Osteocyte (in vitro differentiated cells): Measurements from ENCODE around the gene ADAP1. TPM values are rescaled to one million over a fixed set of nuclear protein-coding genes. Genes with fewer than 3 reads are reported as not detected.

Experiments used
- DNase-seq: peaks from one replicate; pipeline ENCODE4 v3.0.0; 2021; ENCODE audit warnings: mixed read lengths; ENCODE audit not compliant: unreplicated experiment; ENCODE audit errors: extremely low spot score
- H3K27ac Mint-ChIP-seq: one replicate; pipeline ENCODE4 v1.8.0; 2021; ENCODE audit warnings: mild to moderate bottlenecking, mixed read lengths; ENCODE audit not compliant: unreplicated experiment
- H3K27me3 Mint-ChIP-seq: one replicate; pipeline ENCODE4 v1.8.0; 2021; ENCODE audit warnings: mixed read lengths; ENCODE audit not compliant: unreplicated experiment
- H3K36me3 Mint-ChIP-seq: one replicate; pipeline ENCODE4 v1.8.0; 2021; ENCODE audit warnings: mixed read lengths; ENCODE audit not compliant: unreplicated experiment
- H3K4me1 Mint-ChIP-seq: one replicate; pipeline ENCODE4 v1.8.0; 2021; ENCODE audit warnings: mixed read lengths; ENCODE audit not compliant: unreplicated experiment
- H3K4me3 Mint-ChIP-seq: one replicate; pipeline ENCODE4 v1.8.0; 2021; ENCODE audit warnings: mild to moderate bottlenecking, moderate library complexity, mixed read lengths; ENCODE audit not compliant: unreplicated experiment
- H3K9me3 Mint-ChIP-seq: one replicate; pipeline ENCODE4 v1.8.0; 2021; ENCODE audit warnings: mixed read lengths; ENCODE audit not compliant: unreplicated experiment
- total RNA-seq: library from RNA; stranded (reverse); gene quantifications from 2 replicates; pipeline ENCODE4 v1.2.1, GENCODE V29; 2021
- TF ChIP-seq, protein P1 (sequence below): fragments of 200-600 bp; sonication (generic); IDR thresholded peaks from 2 replicates; pipeline ENCODE4 v1.5.0; 2021; ENCODE audit warnings: antibody characterized with exemption, mild to moderate bottlenecking, moderate library complexity

Gene ADAP1
- total RNA-seq, 1 donor from 2014 or later: 5.8 TPM

DNA sequence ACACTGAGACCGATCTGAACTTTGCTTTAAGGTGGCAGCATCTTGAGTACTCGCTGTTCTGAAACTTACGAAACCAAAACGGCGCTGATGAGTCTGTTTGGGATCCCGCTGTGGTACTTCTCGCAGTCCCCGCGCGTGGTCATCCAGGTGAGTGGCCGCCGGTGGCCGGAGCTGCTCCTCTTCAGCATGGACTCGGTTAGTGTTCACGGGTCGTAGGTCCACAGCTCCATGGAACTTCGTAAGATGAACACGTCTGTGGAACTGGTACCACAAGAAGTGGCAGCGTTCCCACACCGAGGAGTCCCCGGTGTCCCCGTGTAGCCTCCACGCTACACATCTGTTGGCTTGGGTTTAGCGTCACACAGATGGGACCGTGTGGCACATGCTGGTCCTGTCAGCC is 88.6 kb downstream of the ADAP1 start:
- Mint-ChIP-seq H3K4me3 (no peak overlapping the region), H3K9me3 (no peaks in the 10 kb centered on the region), H3K27ac (no peak overlapping the region), H3K27me3 (no peaks in the 10 kb centered on the region), H3K4me1 (peaks cover 11% of the 10 kb centered on the region), H3K36me3 (peaks cover 56% of the 10 kb centered on the region)
- TF ChIP-seq, protein P1, sequence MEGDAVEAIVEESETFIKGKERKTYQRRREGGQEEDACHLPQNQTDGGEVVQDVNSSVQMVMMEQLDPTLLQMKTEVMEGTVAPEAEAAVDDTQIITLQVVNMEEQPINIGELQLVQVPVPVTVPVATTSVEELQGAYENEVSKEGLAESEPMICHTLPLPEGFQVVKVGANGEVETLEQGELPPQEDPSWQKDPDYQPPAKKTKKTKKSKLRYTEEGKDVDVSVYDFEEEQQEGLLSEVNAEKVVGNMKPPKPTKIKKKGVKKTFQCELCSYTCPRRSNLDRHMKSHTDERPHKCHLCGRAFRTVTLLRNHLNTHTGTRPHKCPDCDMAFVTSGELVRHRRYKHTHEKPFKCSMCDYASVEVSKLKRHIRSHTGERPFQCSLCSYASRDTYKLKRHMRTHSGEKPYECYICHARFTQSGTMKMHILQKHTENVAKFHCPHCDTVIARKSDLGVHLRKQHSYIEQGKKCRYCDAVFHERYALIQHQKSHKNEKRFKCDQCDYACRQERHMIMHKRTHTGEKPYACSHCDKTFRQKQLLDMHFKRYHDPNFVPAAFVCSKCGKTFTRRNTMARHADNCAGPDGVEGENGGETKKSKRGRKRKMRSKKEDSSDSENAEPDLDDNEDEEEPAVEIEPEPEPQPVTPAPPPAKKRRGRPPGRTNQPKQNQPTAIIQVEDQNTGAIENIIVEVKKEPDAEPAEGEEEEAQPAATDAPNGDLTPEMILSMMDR: no peak
- no peak for DNase-seq

DNA sequence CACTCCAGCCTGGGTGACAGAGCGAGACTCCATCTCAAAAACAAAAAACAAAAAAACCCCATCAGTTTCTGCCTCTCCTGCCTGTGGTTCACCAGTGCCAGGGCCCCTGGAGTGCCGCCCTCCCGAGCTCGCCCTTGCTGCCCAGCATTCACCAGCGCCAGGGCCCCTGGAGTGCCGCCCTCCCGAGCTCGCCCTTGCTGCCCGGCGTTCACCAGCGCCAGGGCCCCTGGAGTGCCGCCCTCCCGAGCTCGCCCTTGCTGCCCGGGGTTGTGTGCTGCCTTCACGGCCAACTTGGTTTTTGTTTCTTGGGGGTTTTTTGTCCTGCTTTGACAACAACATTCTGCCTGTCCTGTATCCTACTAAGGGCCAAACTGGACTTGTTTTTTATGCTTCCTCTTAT is 91.4 kb downstream of the ADAP1 start:
- no peaks in the 10 kb centered on the region for H3K9me3 Mint-ChIP-seq
- TF ChIP-seq, protein P1: no peak
- DNase-seq: no peak
- no peak overlapping the region for H3K4me3 Mint-ChIP-seq
- H3K27ac Mint-ChIP-seq: no peak overlapping the region
- H3K27me3 Mint-ChIP-seq: no peaks in the 10 kb centered on the region
- peaks cover 68% of the 10 kb centered on the region for H3K36me3 Mint-ChIP-seq
- H3K4me1 Mint-ChIP-seq: peaks cover 11% of the 10 kb centered on the region

DNA sequence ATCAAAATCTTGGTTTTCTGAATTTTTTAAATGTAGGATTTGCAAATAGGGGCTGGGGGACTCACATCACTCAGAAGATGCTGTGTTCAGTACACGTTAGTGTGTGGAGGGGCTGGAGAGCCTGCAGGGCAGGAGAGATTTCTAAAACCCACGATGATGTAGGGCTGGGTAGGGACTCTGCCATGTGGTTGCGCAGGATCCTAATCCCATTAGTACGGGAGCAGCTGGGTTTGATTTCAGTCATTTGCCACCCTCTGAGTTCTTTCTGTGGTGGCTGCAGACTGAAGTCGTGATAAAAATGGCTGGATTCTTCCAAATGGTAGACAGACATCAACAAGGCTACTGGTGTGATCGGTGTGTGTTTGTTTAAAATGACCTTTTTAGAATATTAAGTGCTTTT is 92.3 kb downstream of the ADAP1 start:
- peaks cover 3% of the 10 kb centered on the region for H3K4me1 Mint-ChIP-seq

DNA sequence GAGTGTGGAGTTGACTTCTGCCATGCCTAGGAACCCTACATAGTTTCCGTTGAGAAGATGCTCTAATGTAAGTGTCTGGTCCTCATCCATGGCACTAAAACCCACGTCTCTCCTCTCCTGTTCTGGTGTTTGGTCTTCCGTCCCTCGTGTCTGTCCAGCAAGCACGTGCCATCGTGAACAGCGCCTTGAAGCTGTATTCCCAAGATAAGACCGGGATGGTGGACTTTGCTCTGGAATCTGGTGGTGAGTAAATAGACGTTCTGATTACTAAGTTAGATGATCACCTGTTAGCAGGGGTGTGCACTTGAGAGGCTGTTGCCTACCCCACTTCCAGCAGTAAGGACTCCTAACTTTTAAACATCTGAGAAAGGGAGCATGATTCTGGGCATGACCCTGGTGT is 93.3 kb downstream of the ADAP1 start:
- Mint-ChIP-seq H3K4me3 (no peak overlapping the region), H3K27ac (peak overlapping the region; percentile 16), H3K27me3 (no peaks in the 10 kb centered on the region), H3K4me1 (no peaks in the 10 kb centered on the region), H3K36me3 (peaks cover 64% of the 10 kb centered on the region), H3K9me3 (no peaks in the 10 kb centered on the region)
- no peak for DNase-seq
- TF ChIP-seq, protein P1: no peak

More for the DNA sequence above, 92.3 kb downstream of the ADAP1 start:
- H3K27ac Mint-ChIP-seq: no peak overlapping the region
- H3K4me3 Mint-ChIP-seq: no peak overlapping the region
- H3K27me3 Mint-ChIP-seq: no peaks in the 10 kb centered on the region
- H3K36me3 Mint-ChIP-seq: peaks cover 64% of the 10 kb centered on the region
- no peaks in the 10 kb centered on the region for H3K9me3 Mint-ChIP-seq
- TF ChIP-seq, protein P1: no peak
- DNase-seq: no peak

DNA sequence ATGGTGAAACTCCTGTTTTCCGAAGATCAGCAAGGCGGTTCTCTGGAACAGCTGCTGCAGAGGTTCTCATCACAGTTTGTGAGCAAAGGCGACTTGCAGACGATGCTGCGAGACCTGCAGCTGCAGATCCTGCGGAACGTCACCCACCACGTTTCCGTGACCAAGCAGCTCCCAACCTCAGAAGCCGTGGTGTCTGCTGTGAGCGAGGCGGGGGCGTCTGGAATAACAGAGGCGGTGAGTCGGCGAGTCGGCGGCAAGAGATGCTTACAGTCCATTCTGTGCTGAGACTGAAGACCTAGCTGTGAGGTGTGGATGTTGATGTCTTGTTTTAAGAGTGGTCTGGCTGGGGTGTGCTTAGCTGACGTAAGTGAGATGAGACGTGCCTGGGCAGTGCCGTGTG is 94.3 kb downstream of the ADAP1 start:
- Mint-ChIP-seq H3K9me3 (no peaks in the 10 kb centered on the region), H3K36me3 (peaks cover 61% of the 10 kb centered on the region), H3K27ac (no peak overlapping the region), H3K4me3 (no peak overlapping the region), H3K4me1 (no peaks in the 10 kb centered on the region), H3K27me3 (no peaks in the 10 kb centered on the region)
- TF ChIP-seq, protein P1: no peak
- DNase-seq: no peak
